Measurements from ENCODE around the gene SLCO3A1. TPM values are rescaled to one million over a fixed set of nuclear protein-coding genes. Genes with fewer than 3 reads are reported as not detected.

SLCO3A1 gene
- total RNA-seq, 1 donor from 2014 or later = 7.7 TPM

GRCh38 chr15:91884606-91885005 lies 31.1 kb downstream of the SLCO3A1 start:
- Mint-ChIP-seq H3K4me3 (ENCODE audit: low read depth) (no peak overlapping the region), H3K4me1 (ENCODE audit: low read depth) (peaks cover 5% of the 10 kb centered on the region), H3K36me3 (ENCODE audit: insufficient read depth) (no peaks in the 10 kb centered on the region), H3K9me3 (ENCODE audit: low read depth) (no peaks in the 10 kb centered on the region), H3K27me3 (peaks cover 6% of the 10 kb centered on the region), H3K27ac (no peak overlapping the region)
- TF ChIP-seq CTCF (IDR thresholded peaks at IDR 0.05; ENCODE audit: unreplicated experiment) = no peak
- no peak for DNase-seq (ENCODE audit: low spot score, unreplicated experiment)

GRCh38 chr15:91885054-91885453 lies 31.5 kb downstream of the SLCO3A1 start:
- Mint-ChIP-seq H3K36me3 (ENCODE audit: insufficient read depth) (no peaks in the 10 kb centered on the region), H3K4me3 (ENCODE audit: low read depth) (no peak overlapping the region), H3K4me1 (ENCODE audit: low read depth) (peaks cover 5% of the 10 kb centered on the region), H3K9me3 (ENCODE audit: low read depth) (no peaks in the 10 kb centered on the region), H3K27ac (no peak overlapping the region), H3K27me3 (peaks cover 6% of the 10 kb centered on the region)
- no peak for TF ChIP-seq CTCF (IDR thresholded peaks at IDR 0.05; ENCODE audit: unreplicated experiment)
- no peak for DNase-seq (ENCODE audit: low spot score, unreplicated experiment)

- peaks cover 6% of the 10 kb centered on the region for H3K27me3 Mint-ChIP-seq
- no peaks in the 10 kb centered on the region for H3K36me3 Mint-ChIP-seq (ENCODE audit: insufficient read depth)
- no peak overlapping the region for H3K4me3 Mint-ChIP-seq (ENCODE audit: low read depth)
- no peak for TF ChIP-seq CTCF (IDR thresholded peaks at IDR 0.05; ENCODE audit: unreplicated experiment)
- H3K27ac Mint-ChIP-seq = no peak overlapping the region
- peaks cover 5% of the 10 kb centered on the region for H3K4me1 Mint-ChIP-seq (ENCODE audit: low read depth)
- no peaks in the 10 kb centered on the region for H3K9me3 Mint-ChIP-seq (ENCODE audit: low read depth)
- DNase-seq (ENCODE audit: low spot score, unreplicated experiment) = no peak
Measured at GRCh38 chr15:91885714-91886270, 32.3 kb downstream of the SLCO3A1 start.

- H3K27ac Mint-ChIP-seq = no peak overlapping the region
Measured at GRCh38 chr15:91886878-91887277, 33.4 kb downstream of the SLCO3A1 start.

GRCh38 chr15:91887321-91887720 lies 33.8 kb downstream of the SLCO3A1 start:
- Mint-ChIP-seq H3K36me3 (ENCODE audit: insufficient read depth) (no peaks in the 10 kb centered on the region), H3K27ac (no peak overlapping the region), H3K4me3 (ENCODE audit: low read depth) (no peak overlapping the region), H3K9me3 (ENCODE audit: low read depth) (no peaks in the 10 kb centered on the region), H3K4me1 (ENCODE audit: low read depth) (peaks cover 1% of the 10 kb centered on the region), H3K27me3 (peaks cover 6% of the 10 kb centered on the region)
- DNase-seq (ENCODE audit: low spot score, unreplicated experiment) = no peak
- no peak for TF ChIP-seq CTCF (IDR thresholded peaks at IDR 0.05; ENCODE audit: unreplicated experiment)

More at GRCh38 chr15:91886878-91887277, 33.4 kb downstream of the SLCO3A1 start:
- peaks cover 6% of the 10 kb centered on the region for H3K27me3 Mint-ChIP-seq
- no peaks in the 10 kb centered on the region for H3K36me3 Mint-ChIP-seq (ENCODE audit: insufficient read depth)
- no peak for DNase-seq (ENCODE audit: low spot score, unreplicated experiment)
- no peak for TF ChIP-seq CTCF (IDR thresholded peaks at IDR 0.05; ENCODE audit: unreplicated experiment)
- H3K9me3 Mint-ChIP-seq (ENCODE audit: low read depth) = no peaks in the 10 kb centered on the region
- peaks cover 5% of the 10 kb centered on the region for H3K4me1 Mint-ChIP-seq (ENCODE audit: low read depth)
- no peak overlapping the region for H3K4me3 Mint-ChIP-seq (ENCODE audit: low read depth)

Measured in progenitor cell of endocrine pancreas (in vitro differentiated cells).